ENCODE results near the gene CCM2. TPM values are rescaled to one million over a fixed set of nuclear protein-coding genes. Genes with fewer than 3 reads are reported as not detected.

CCM2 gene
- total RNA-seq, 1 donor from 2014 or later, result 89.0 TPM

DNA sequence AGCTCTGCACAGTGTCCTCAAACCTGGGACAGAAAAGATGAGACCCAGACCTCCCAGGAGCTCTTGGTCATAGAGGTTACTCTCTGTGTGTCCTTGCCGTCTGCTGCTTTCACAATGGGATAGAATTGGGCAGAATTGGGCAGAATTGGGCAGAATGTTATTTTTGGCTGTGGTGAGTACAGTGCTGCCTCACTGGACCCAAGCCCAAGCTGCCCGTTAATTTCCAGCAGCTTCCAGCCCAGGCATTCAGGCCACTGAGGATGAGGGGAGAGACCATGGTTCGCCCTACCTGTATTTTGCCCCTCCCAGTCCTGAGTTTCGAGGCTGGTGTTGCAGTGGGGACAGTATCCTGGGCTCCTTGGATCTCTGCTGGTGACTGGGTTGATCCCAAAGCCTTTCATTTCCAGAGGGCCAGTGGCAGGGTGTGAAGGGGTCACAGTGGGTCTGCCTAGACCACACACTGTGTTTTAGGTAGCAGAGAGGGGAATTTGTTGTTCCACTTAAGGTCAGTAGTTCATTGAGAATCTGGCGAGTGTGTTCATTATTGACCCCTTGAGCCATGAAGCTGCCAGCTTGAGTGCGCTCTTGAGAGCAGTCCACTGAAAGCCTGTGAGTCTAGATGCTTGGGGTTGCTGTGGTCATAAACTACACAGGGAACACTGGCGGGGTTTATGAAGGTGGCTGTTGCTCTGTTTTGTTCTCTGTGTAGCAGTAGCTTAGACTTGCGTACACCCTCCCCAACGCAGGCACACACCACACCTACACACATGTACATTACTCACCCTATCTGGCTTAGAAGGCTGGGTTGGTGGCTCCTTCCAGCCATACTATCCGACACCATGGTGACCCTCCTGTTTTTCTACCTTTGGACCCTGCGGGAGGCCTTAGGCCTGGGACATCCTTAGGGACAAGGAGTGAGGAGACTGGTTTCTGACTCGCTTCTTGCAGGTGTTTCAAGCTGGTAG, 65.3 kb downstream of the CCM2 start:
- ChIA-PET CTCF (no interaction called here), POLR2A (no interaction called here)
- TF ChIP-seq, protein P1, sequence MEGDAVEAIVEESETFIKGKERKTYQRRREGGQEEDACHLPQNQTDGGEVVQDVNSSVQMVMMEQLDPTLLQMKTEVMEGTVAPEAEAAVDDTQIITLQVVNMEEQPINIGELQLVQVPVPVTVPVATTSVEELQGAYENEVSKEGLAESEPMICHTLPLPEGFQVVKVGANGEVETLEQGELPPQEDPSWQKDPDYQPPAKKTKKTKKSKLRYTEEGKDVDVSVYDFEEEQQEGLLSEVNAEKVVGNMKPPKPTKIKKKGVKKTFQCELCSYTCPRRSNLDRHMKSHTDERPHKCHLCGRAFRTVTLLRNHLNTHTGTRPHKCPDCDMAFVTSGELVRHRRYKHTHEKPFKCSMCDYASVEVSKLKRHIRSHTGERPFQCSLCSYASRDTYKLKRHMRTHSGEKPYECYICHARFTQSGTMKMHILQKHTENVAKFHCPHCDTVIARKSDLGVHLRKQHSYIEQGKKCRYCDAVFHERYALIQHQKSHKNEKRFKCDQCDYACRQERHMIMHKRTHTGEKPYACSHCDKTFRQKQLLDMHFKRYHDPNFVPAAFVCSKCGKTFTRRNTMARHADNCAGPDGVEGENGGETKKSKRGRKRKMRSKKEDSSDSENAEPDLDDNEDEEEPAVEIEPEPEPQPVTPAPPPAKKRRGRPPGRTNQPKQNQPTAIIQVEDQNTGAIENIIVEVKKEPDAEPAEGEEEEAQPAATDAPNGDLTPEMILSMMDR (IDR thresholded peaks at IDR 0.05), result no peak
- DNase-seq (no peak), ATAC-seq (ENCODE audit: low read depth) (no peak)
- peak overlapping the region; percentile 30 for H3K27ac Mint-ChIP-seq
- intact Hi-C loops (cut with micrococcal nuclease), result no loop called here
- peaks cover 50% of the 10 kb centered on the region for H3K4me1 Mint-ChIP-seq
- no peaks in the 10 kb centered on the region for H3K9me3 Mint-ChIP-seq
- peaks cover 88% of the 10 kb centered on the region for H3K36me3 Mint-ChIP-seq (ENCODE audit: low read depth)
- H3K4me3 Mint-ChIP-seq, result no peak overlapping the region
- no peaks in the 10 kb centered on the region for H3K27me3 Mint-ChIP-seq

DNA sequence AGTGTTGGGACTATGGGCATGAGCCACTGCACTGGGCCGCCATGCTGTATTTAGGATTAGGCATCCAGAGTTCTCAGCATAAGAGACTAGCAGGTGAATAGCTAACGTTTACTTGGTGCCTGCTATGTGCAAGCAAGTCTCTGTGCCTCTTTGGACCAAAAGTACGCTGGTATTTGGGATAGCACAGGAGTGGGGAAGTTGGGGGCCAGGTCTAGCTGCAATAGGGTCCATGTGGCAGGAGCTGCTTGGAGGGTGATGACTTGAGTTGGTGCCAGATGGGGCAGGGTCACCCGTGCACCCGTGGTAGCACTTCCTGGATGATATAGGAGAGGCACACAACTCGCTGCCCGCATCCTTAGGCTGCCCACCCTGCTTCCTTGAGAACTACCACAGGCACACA, 66.4 kb downstream of the CCM2 start:
- no peak for DNase-seq
- H3K27ac Mint-ChIP-seq, result no peak overlapping the region

DNA sequence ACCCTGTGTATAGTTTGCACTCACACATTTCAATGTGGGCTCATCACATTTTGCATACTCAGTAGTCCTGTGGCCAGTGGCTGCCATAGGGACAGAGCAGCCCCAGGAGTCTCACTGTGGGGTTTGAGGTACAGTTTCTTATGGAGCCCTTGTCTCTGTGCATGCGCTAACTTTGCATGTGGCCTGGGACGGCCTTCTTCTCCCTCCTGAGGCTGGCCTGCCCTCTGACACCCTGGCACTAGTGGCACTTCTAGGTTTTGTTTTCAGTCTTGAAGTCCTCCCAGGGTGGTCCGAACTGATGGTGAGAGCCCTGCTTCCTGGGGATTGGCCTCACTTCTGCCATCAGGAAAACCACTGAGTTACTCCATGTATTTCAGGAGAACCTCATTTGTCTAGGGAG, 67.6 kb downstream of the CCM2 start:
- no peaks in the 10 kb centered on the region for H3K27me3 Mint-ChIP-seq
- ChIA-PET CTCF (no interaction called here), POLR2A (no interaction called here)
- TF ChIP-seq, protein P1 (IDR thresholded peaks at IDR 0.05), result no peak
- no peak overlapping the region for H3K4me3 Mint-ChIP-seq
- no peak for DNase-seq
- peaks cover 86% of the 10 kb centered on the region for H3K36me3 Mint-ChIP-seq (ENCODE audit: low read depth)
- H3K27ac Mint-ChIP-seq, result no peak overlapping the region
- intact Hi-C loops (cut with micrococcal nuclease), result no loop called here
- no peak for ATAC-seq (ENCODE audit: low read depth)
- H3K4me1 Mint-ChIP-seq, result peaks cover 30% of the 10 kb centered on the region
- H3K9me3 Mint-ChIP-seq, result no peaks in the 10 kb centered on the region

More for the DNA sequence above, 66.4 kb downstream of the CCM2 start:
- Mint-ChIP-seq H3K4me1 (peaks cover 41% of the 10 kb centered on the region), H3K9me3 (no peaks in the 10 kb centered on the region), H3K27me3 (no peaks in the 10 kb centered on the region), H3K4me3 (no peak overlapping the region), H3K36me3 (ENCODE audit: low read depth) (peaks cover 86% of the 10 kb centered on the region)
- intact Hi-C loops (cut with micrococcal nuclease), result no loop called here
- ATAC-seq (ENCODE audit: low read depth), result no peak
- POLR2A ChIA-PET, result no interaction called here
- TF ChIP-seq, protein P1 (IDR thresholded peaks at IDR 0.05), result no peak
- CTCF ChIA-PET, result no interaction called here

DNA sequence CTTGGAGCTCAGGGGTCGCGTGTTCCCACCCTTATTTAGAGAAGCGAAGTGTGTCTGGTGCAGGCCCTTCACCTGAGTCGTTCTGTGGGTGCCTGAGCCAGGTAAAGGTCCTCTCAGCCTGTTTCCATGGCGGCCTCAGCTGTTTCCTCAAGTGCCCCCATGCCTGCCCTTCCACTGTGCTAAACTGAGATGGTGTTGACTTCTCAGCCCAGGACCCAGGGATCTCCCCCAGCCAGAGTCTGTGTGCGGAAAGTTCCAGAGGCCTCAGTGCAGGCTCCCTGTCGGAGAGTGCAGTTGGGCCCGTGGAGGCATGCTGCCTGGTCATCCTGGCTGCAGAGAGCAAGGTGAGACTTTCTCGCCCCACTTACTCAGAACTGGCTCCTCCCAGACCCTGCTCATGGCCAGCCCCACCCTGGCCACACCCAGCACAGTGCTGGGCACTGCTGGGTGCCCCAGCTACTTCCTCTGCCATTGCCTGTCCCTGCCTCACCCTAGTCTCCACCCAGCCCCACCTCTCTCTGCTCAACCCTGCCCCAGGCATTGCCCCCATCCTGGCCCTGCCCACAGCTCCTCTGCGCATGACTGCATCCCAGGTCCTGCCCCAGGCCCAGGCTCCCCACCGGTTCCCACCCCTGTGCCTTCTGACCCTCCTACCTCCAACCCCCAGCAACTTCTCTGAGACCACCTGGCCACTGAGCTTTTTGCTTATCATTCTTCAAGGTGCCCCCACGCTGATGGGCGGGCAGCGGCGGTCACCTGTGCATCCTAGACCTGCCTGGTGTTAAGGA, 68.4 kb downstream of the CCM2 start:
- ChIA-PET CTCF (no interaction called here), POLR2A (no interaction called here)
- intact Hi-C loops (cut with micrococcal nuclease), result no loop called here
- no peak overlapping the region for H3K4me3 Mint-ChIP-seq
- H3K27ac Mint-ChIP-seq, result no peak overlapping the region
- H3K27me3 Mint-ChIP-seq, result no peaks in the 10 kb centered on the region
- DNase-seq (no peak), ATAC-seq (ENCODE audit: low read depth) (no peak)
- TF ChIP-seq, protein P1 (IDR thresholded peaks at IDR 0.05), result no peak
- peaks cover 22% of the 10 kb centered on the region for H3K4me1 Mint-ChIP-seq
- peaks cover 89% of the 10 kb centered on the region for H3K36me3 Mint-ChIP-seq (ENCODE audit: low read depth)
- no peaks in the 10 kb centered on the region for H3K9me3 Mint-ChIP-seq

Measured in activated B cell treated with CpG ODN at 0.5 μM for 24 hours (primary cell).